SK-N-SH treated with all-trans-retinoic acid at 6 μM for 48 hours (cell line): ENCODE results near the gene SMYD3.

Experiments used
- CREB5 ChIP-seq: fragments of 250-450 bp; sonication (Bioruptor Pico); IDR thresholded peaks from 2 replicates; pipeline ENCODE4 v1.5.1; 2020; ENCODE audit warnings: low read depth, mild to moderate bottlenecking, moderate library complexity
- CSDC2 ChIP-seq: fragments of 250-450 bp; sonication (Bioruptor Pico); IDR thresholded peaks from 2 replicates; pipeline ENCODE4 v1.5.0; 2020; ENCODE audit warnings: mild to moderate bottlenecking, moderate library complexity
- ISL1 ChIP-seq: fragments of 250-450 bp; sonication (Bioruptor Pico); IDR thresholded peaks from 2 replicates; pipeline ENCODE4 v2.1.2; 2022; ENCODE audit warnings: mild to moderate bottlenecking, moderate library complexity
- POU6F1 ChIP-seq: fragments of 250-450 bp; sonication (Bioruptor Pico); IDR thresholded peaks from 2 replicates; pipeline ENCODE4 v1.8.0; 2021; ENCODE audit warnings: low read depth, mild to moderate bottlenecking, moderate library complexity, borderline replicate concordance
- ZNF8 ChIP-seq: fragments of 450-650 bp; formaldehyde crosslinking; IDR thresholded peaks from 2 replicates; pipeline ENCODE4 v1.5.0; 2020; ENCODE audit warnings: mild to moderate bottlenecking, moderate library complexity

- TF ChIP-seq ISL1 (CRISPR knock-in tag): no peak
- no peak for TF ChIP-seq CSDC2 (CRISPR knock-in tag)
- no peak for TF ChIP-seq CREB5 (CRISPR knock-in tag)
- TF ChIP-seq ZNF8 (CRISPR knock-in tag): no peak
- no peak for TF ChIP-seq POU6F1 (CRISPR knock-in tag)
Measured at GRCh38 chr1:246210756-246211155, 296.3 kb downstream of the SMYD3 start.
